CD4-positive, alpha-beta memory T cell (primary cell): ENCODE measurements around the gene KCNQ1. TPM values are rescaled to one million over a fixed set of nuclear protein-coding genes. Genes with fewer than 3 reads are reported as not detected.

Experiments
- CTCF ChIA-PET: fragments of 350-600 bp; sonication (Branson Sonifier 250); formaldehyde crosslinking; loops from one replicate; lab custom pipeline; 2021; ENCODE audit warnings: inconsistent platforms; ENCODE audit not compliant: partially characterized antibody; lab: Charles Lee
- POLR2A ChIA-PET: fragments of 350-600 bp; sonication (Branson Sonifier 250); formaldehyde crosslinking; loops from one replicate; lab custom pipeline; 2021; ENCODE audit not compliant: partially characterized antibody; lab: Charles Lee
- DNase-seq, 5 donors: peaks; one replicate each; pipeline versions ENCODE4 v3.0.0 to v3.0.0-alpha.2; 2020 to 2022; ENCODE audit warnings: mixed read lengths in 1 of 5
- H3K27ac ChIP-seq: one replicate; pipeline ENCODE4 v1.7.0; 2013; ENCODE audit warnings: low read depth, low read length
- H3K27me3 ChIP-seq: 2 replicates; pipeline ENCODE4 v1.7.0; 2013; ENCODE audit warnings: mild to moderate bottlenecking, low read length, moderate library complexity; ENCODE audit not compliant: insufficient read depth
- H3K36me3 ChIP-seq: 2 replicates; pipeline ENCODE4 v1.7.0; 2013; ENCODE audit warnings: mild to moderate bottlenecking, low read length, moderate library complexity; ENCODE audit not compliant: insufficient read depth
- H3K4me1 ChIP-seq: 2 replicates; pipeline ENCODE4 v1.7.0; 2013; ENCODE audit warnings: mild to moderate bottlenecking, low read length, moderate library complexity; ENCODE audit not compliant: insufficient read depth
- H3K4me3 ChIP-seq, 2 donors: one replicate each; pipeline ENCODE4 v1.7.0; 2013; ENCODE audit warnings: low read length in 2 of 2, mild to moderate bottlenecking in 1 of 2
- H3K9me3 ChIP-seq, 2 donors: one replicate each; pipeline ENCODE4 v1.7.0; 2013; ENCODE audit warnings: low read length in 2 of 2, control low read depth in 1 of 2; ENCODE audit not compliant: control insufficient read depth in 1 of 2
- H3K27ac Mint-ChIP-seq, 7 donors: one replicate each; pipeline ENCODE4 v1.8.0; 2020 to 2021; ENCODE audit warnings: mixed read lengths in 7 of 7, mild to moderate bottlenecking in 6 of 7, inconsistent platforms in 3 of 7, moderate library complexity in 3 of 7
- H3K27me3 Mint-ChIP-seq, 2 donors: one replicate each; pipeline ENCODE4 v1.8.0; 2020 to 2021; ENCODE audit warnings: mixed read lengths in 2 of 2
- H3K36me3 Mint-ChIP-seq, 2 donors: one replicate each; pipeline ENCODE4 v1.8.0; 2020 to 2021; ENCODE audit warnings: mixed read lengths in 2 of 2, inconsistent platforms in 1 of 2, mild to moderate bottlenecking in 1 of 2
- H3K4me1 Mint-ChIP-seq, 4 donors: one replicate each; pipeline ENCODE4 v1.8.0; 2020 to 2021; ENCODE audit warnings: mixed read lengths in 4 of 4, mild to moderate bottlenecking in 1 of 4
- H3K4me3 Mint-ChIP-seq, 8 donors: one replicate each; pipeline ENCODE4 v1.8.0; 2020 to 2021; ENCODE audit warnings: mixed read lengths in 8 of 8, mild to moderate bottlenecking in 7 of 8, moderate library complexity in 6 of 8, inconsistent platforms in 3 of 8
- H3K9me3 Mint-ChIP-seq, 8 donors: one replicate each; pipeline ENCODE4 v1.8.0; 2020 to 2021; ENCODE audit warnings: mixed read lengths in 8 of 8, mild to moderate bottlenecking in 5 of 8, inconsistent platforms in 3 of 8, moderate library complexity in 1 of 8
- intact Hi-C: fragments of 100-400 bp; cut with micrococcal nuclease; formaldehyde crosslinking; loops from one replicate; pipeline ENCODE4 v1.15.1; 2023
- polyA plus RNA-seq, 2 donors: library from polyadenylated mRNA; unstranded; fragments of 300-500 nt; fragmentation: Illumina TruSeq; gene quantifications; one replicate each; pipeline ENCODE4 v1.2.3, GENCODE V29; 2021
- total RNA-seq, 2 experiments: library from RNA; stranded (reverse); gene quantifications; one replicate each; pipeline ENCODE4 v1.2.3, GENCODE V29; 2021

The KCNQ1 gene
- total and polyA plus RNA-seq, 4 experiments from 2014 or later, result 5.4 to 21.7 (median 21.5) TPM

DNA sequence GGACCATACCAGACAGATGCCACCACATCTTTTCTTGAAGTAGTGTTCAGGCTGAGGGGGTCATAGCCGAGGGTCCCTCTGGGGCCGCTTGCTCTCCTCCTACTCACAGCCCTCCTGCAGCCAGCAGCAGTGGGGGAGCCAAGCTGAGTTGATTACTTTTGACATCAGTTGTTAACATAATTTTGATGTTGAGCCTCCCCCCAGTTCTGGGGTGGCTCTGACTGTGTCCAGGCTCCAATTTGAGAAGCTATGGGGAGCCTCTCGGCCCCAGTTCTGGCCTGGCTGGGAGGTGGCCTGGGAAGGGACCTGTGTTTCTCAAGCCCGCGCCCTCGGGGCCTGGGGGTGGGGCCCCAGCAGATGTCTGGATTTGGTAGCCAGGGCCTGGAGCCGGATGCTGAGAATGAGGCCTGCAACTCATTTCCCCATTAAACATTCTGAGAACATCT, 207.0 kb downstream of the KCNQ1 start:
- peaks cover 0 to 15% (median 3%) of the 10 kb centered on the region in 4 donors for H3K4me1 Mint-ChIP-seq
- H3K4me3 Mint-ChIP-seq, result no peak overlapping the region
- intact Hi-C loops, result no loop called here
- POLR2A ChIA-PET, result no interaction called here
- H3K9me3 ChIP-seq, result peaks cover 0 to 17% of the 10 kb centered on the region in 2 donors
- peaks cover 52 to 71% of the 10 kb centered on the region in 2 donors for H3K36me3 Mint-ChIP-seq
- peaks cover 0 to 46% (median 40%) of the 10 kb centered on the region in 8 donors for H3K9me3 Mint-ChIP-seq
- H3K4me3 ChIP-seq, result no peak overlapping the region
- no peaks in the 10 kb centered on the region for H3K4me1 ChIP-seq
- H3K27me3 ChIP-seq, result no peaks in the 10 kb centered on the region
- H3K27me3 Mint-ChIP-seq, result no peaks in the 10 kb centered on the region
- no peaks in the 10 kb centered on the region for H3K36me3 ChIP-seq
- H3K27ac ChIP-seq, result no peak overlapping the region
- peak in 1 of 5 donors; percentile 21 for DNase-seq
- CTCF ChIA-PET, result no interaction called here
- no peak overlapping the region for H3K27ac Mint-ChIP-seq

DNA sequence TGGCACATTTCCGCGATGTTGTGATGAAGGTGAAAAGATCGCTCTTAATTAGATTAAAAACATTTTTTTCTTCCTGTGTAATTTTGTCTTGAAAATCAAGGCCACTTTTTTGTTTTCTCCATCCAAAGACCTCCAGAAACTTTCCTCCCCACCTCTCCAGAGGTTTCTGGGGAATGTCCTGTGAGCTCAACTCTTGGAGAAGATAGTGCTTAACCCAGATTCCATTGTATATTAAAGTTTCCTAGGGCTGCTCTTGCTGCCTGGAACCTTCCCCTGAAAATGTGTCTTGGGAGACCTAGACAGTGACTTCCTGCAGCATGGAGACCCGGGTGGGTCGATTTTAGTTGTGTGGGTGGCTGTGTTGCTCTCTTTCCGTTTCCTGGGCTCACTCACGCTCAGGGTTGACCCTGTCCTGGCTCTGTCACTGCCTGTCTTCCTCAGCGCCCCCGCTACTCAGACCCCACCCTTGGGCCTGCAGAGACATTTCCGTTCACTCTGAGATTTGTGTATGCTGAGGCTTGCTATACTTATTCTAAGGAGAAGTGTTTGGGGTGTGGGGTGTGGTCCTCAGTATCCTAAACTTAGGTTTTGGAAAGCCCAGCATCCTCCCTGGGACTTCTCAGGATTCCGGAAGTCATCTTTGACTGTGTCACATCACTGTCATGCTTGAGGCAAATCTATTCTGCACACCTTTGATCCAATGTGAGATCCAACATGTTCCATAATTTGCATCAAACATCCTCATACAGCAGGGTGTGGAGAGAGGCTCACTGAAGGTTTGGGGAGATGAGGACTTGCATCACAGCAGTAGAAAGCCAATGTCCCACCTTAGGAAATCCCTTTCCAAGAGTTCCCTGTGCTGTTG, 207.8 kb downstream of the KCNQ1 start:
- no peak overlapping the region for H3K27ac ChIP-seq
- no peaks in the 10 kb centered on the region for H3K27me3 ChIP-seq
- CTCF ChIA-PET, result no interaction called here
- no peak for DNase-seq
- H3K27me3 Mint-ChIP-seq, result no peaks in the 10 kb centered on the region
- POLR2A ChIA-PET, result no interaction called here
- H3K4me3 Mint-ChIP-seq, result no peak overlapping the region
- no peaks in the 10 kb centered on the region for H3K36me3 ChIP-seq
- peaks cover 0 to 15% (median 2%) of the 10 kb centered on the region in 4 donors for H3K4me1 Mint-ChIP-seq
- H3K36me3 Mint-ChIP-seq, result peaks cover 50 to 70% of the 10 kb centered on the region in 2 donors
- H3K9me3 Mint-ChIP-seq, result peaks cover 0 to 39% (median 33%) of the 10 kb centered on the region in 8 donors
- H3K9me3 ChIP-seq, result peaks cover 0 to 17% of the 10 kb centered on the region in 2 donors
- no peaks in the 10 kb centered on the region for H3K4me1 ChIP-seq
- intact Hi-C loops, result no loop called here
- H3K27ac Mint-ChIP-seq, result peak overlapping the region in 1 of 7 donors; percentile 14
- no peak overlapping the region for H3K4me3 ChIP-seq

DNA sequence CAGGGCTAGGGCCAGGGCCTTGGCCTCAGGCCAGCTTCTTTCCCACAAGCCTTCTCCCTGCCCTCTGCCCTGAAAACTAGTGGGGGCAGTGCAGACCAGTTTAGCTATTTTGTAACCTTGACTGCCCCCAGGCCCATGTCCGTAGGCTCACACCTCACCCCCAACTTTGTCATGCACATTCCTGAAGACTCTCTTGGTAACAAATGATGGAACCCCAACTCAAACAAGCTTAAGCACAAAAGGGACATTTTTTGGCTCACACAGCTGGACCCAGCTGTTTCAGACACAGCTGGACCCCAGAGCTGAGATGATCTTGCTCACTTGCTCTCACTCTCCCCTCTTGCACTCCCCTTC, 208.4 kb downstream of the KCNQ1 start:
- H3K27ac Mint-ChIP-seq, result no peak overlapping the region
- H3K27me3 ChIP-seq, result no peaks in the 10 kb centered on the region
- POLR2A ChIA-PET, result no interaction called here
- no peak overlapping the region for H3K27ac ChIP-seq
- DNase-seq, result no peak
- H3K27me3 Mint-ChIP-seq, result no peaks in the 10 kb centered on the region
- no peaks in the 10 kb centered on the region for H3K36me3 ChIP-seq
- H3K9me3 Mint-ChIP-seq, result peaks cover 0 to 33% (median 28%) of the 10 kb centered on the region in 8 donors
- H3K4me1 Mint-ChIP-seq, result peaks cover 0 to 15% (median 2%) of the 10 kb centered on the region in 4 donors
- no peak overlapping the region for H3K4me3 ChIP-seq
- peaks cover 0 to 17% of the 10 kb centered on the region in 2 donors for H3K9me3 ChIP-seq
- H3K36me3 Mint-ChIP-seq, result peaks cover 46 to 69% of the 10 kb centered on the region in 2 donors
- H3K4me3 Mint-ChIP-seq, result no peak overlapping the region
- CTCF ChIA-PET, result no interaction called here
- intact Hi-C loops, result no loop called here
- no peaks in the 10 kb centered on the region for H3K4me1 ChIP-seq

- ChIA-PET POLR2A (no interaction called here), CTCF (interaction anchor here (0.6 kb wide), 1 partner anchor 18 kb away, joined by 3 read pairs; no protein-coding TSS in a partner anchor)
- intact Hi-C loops, result no loop called here
- Mint-ChIP-seq H3K9me3 (peaks cover 0 to 27% (median 21%) of the 10 kb centered on the region in 8 donors), H3K27ac (no peak overlapping the region), H3K4me3 (no peak overlapping the region), H3K27me3 (no peaks in the 10 kb centered on the region), H3K4me1 (peaks cover 0 to 15% (median 2%) of the 10 kb centered on the region in 4 donors), H3K36me3 (peaks cover 50 to 71% of the 10 kb centered on the region in 2 donors)
- H3K4me3 ChIP-seq, result no peak overlapping the region
- H3K36me3 ChIP-seq, result no peaks in the 10 kb centered on the region
- H3K27ac ChIP-seq, result no peak overlapping the region
- no peaks in the 10 kb centered on the region for H3K4me1 ChIP-seq
- peaks cover 0 to 14% of the 10 kb centered on the region in 2 donors for H3K9me3 ChIP-seq
- peak in 1 of 5 donors; percentile 25 for DNase-seq
- no peaks in the 10 kb centered on the region for H3K27me3 ChIP-seq
Observed at GRCh38 chr11:2653930-2654739, 209.3 kb downstream of the KCNQ1 start.

- peaks cover 0 to 22% (median 12%) of the 10 kb centered on the region in 8 donors for H3K9me3 Mint-ChIP-seq
- POLR2A ChIA-PET, result no interaction called here
- Histone ChIP-seq H3K36me3 (no peaks in the 10 kb centered on the region), H3K27me3 (no peaks in the 10 kb centered on the region), H3K4me3 (no peak overlapping the region), H3K27ac (no peak overlapping the region), H3K9me3 (peaks cover 0 to 4% of the 10 kb centered on the region in 2 donors), H3K4me1 (no peaks in the 10 kb centered on the region)
- CTCF ChIA-PET, result no interaction called here
- H3K4me1 Mint-ChIP-seq, result peaks cover 0 to 15% (median 2%) of the 10 kb centered on the region in 4 donors
- DNase-seq, result no peak
- no peak overlapping the region for H3K27ac Mint-ChIP-seq
- H3K36me3 Mint-ChIP-seq, result peaks cover 45 to 65% of the 10 kb centered on the region in 2 donors
- H3K4me3 Mint-ChIP-seq, result no peak overlapping the region
- intact Hi-C loops, result no loop called here
- no peaks in the 10 kb centered on the region for H3K27me3 Mint-ChIP-seq
Observed at GRCh38 chr11:2655016-2655719, 210.4 kb downstream of the KCNQ1 start.

DNA sequence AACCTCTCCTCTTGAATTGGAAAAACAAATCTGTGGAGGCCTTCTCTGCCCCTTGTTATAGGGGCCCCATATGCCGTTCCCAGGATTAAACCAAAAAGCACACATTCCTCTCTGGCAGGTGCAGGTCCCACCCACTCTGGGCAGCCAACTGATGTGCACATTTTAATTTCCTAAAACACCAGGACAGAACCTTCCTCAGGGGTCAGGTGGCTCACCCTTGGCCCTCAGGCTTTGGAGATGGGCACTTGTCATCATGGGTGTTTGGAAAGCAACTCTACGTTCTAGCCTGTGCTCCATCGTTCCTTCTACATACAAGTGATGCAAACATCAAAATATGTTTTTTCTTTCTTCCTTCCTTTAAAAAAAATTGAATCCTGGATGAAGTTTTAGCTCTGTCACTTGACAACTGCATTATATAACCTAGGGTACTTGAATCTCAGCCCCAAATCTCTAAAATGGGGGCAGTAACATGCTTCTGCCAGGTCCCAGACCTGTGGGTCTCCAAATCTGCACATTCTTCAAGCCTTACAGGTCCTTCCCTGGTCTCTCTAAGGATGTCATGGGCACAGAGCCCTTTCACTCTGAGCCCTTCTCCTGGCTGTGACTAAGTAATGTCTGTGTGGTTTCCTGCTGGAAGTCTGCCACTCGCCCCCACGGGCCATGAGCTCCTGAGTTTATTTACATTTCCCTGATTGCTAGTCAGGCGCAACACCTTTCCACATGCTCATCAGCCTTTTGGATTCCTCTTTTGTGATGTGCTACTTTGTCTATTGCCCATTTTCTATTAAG, 211.2 kb downstream of the KCNQ1 start:
- intact Hi-C loops, result no loop called here
- CTCF ChIA-PET, result no interaction called here
- no peak overlapping the region for H3K4me3 Mint-ChIP-seq

More for the DNA sequence above, 211.2 kb downstream of the KCNQ1 start:
- Mint-ChIP-seq H3K36me3 (peaks cover 44 to 65% of the 10 kb centered on the region in 2 donors), H3K27me3 (no peaks in the 10 kb centered on the region), H3K27ac (peak overlapping the region in 1 of 7 donors; percentile 33), H3K4me1 (peaks cover 0 to 15% (median 2%) of the 10 kb centered on the region in 4 donors), H3K9me3 (peaks cover 0 to 14% (median 9%) of the 10 kb centered on the region in 8 donors)
- no peaks in the 10 kb centered on the region for H3K36me3 ChIP-seq
- H3K27ac ChIP-seq, result no peak overlapping the region
- H3K4me1 ChIP-seq, result no peaks in the 10 kb centered on the region
- DNase-seq, result no peak
- POLR2A ChIA-PET, result no interaction called here
- H3K4me3 ChIP-seq, result no peak overlapping the region
- no peaks in the 10 kb centered on the region for H3K9me3 ChIP-seq
- no peaks in the 10 kb centered on the region for H3K27me3 ChIP-seq
